ENCODE measurements around the gene SRSF11.

The SRSF11 gene

Small RNA genes within 50 kb of the gene (small RNA-seq; reads per million reads assigned to genes)
- 0 reads per million in 2 experiments for gene RN7SL242P

All from SK-N-DZ (cell line).